ENCODE data around the gene COX15.
A peak's percentile ranks its signal among the peaks of the same experiment; 100 is the strongest.

COX15 gene

DNA sequence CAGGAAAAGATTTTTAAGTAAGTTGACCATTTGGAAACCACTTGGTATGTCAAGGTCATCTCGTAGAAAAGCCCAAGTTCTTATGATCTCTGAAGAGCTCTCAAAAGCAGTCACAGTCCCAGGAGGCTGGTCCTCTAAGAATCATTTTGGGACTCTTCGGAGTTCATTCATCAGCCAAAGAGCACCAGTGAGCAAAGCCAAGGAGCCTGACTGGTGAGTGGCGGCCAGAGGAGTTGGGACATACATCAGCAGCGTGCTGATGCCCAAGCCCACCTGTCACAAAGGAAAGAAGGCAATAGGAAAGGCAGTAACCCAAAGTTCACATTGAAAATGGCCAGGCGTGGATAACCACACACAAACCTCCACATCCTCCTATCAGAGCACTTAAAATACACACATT is 17.5 kb downstream of the COX15 start:
- no peaks in the 10 kb centered on the region for H4K20me1 ChIP-seq (ENCODE audit: insufficient read depth, low read length, poor library complexity, severe bottlenecking)
- H3K9me2 ChIP-seq (replicated peaks; ENCODE audit: low read depth, low read length): no peaks in the 10 kb centered on the region
- no peaks in the 10 kb centered on the region for H3F3A ChIP-seq (ENCODE audit: low read depth)
- no peaks in the 10 kb centered on the region for H3K27me3 ChIP-seq (ENCODE audit: insufficient read depth, low read length, poor library complexity, severe bottlenecking)
- no peak for TF ChIP-seq EZH2phosphoT487 (IDR thresholded peaks at IDR 0.05; ENCODE audit: borderline replicate concordance)
- TF ChIP-seq, protein P1, sequence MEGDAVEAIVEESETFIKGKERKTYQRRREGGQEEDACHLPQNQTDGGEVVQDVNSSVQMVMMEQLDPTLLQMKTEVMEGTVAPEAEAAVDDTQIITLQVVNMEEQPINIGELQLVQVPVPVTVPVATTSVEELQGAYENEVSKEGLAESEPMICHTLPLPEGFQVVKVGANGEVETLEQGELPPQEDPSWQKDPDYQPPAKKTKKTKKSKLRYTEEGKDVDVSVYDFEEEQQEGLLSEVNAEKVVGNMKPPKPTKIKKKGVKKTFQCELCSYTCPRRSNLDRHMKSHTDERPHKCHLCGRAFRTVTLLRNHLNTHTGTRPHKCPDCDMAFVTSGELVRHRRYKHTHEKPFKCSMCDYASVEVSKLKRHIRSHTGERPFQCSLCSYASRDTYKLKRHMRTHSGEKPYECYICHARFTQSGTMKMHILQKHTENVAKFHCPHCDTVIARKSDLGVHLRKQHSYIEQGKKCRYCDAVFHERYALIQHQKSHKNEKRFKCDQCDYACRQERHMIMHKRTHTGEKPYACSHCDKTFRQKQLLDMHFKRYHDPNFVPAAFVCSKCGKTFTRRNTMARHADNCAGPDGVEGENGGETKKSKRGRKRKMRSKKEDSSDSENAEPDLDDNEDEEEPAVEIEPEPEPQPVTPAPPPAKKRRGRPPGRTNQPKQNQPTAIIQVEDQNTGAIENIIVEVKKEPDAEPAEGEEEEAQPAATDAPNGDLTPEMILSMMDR (conservative IDR thresholded peaks at IDR 0.05; ENCODE audit: low read length): no peak
- H3K79me2 ChIP-seq (ENCODE audit: insufficient read depth, low read length): no peaks in the 10 kb centered on the region
- no peak overlapping the region for H3K4me2 ChIP-seq (ENCODE audit: low read depth, low read length, poor library complexity, severe bottlenecking)
- H2AFZ ChIP-seq (ENCODE audit: low read length): no peak overlapping the region
- peaks cover 39% of the 10 kb centered on the region; the same call in 1 of the 2 replicates for H3K36me3 ChIP-seq (ENCODE audit: insufficient read depth, low read length)
- no peaks in the 10 kb centered on the region for H3K4me1 ChIP-seq (ENCODE audit: insufficient read depth, low read length, poor library complexity, severe bottlenecking)
- H3K9me3 ChIP-seq (ENCODE audit: insufficient read depth, low read depth, low read length): no peaks in the 10 kb centered on the region
- no peak overlapping the region for H3K9ac ChIP-seq (ENCODE audit: low read depth, low read length, poor library complexity, severe bottlenecking)
- H3K4me3 ChIP-seq (ENCODE audit: low read length, poor library complexity, severe bottlenecking): no peak overlapping the region

DNA sequence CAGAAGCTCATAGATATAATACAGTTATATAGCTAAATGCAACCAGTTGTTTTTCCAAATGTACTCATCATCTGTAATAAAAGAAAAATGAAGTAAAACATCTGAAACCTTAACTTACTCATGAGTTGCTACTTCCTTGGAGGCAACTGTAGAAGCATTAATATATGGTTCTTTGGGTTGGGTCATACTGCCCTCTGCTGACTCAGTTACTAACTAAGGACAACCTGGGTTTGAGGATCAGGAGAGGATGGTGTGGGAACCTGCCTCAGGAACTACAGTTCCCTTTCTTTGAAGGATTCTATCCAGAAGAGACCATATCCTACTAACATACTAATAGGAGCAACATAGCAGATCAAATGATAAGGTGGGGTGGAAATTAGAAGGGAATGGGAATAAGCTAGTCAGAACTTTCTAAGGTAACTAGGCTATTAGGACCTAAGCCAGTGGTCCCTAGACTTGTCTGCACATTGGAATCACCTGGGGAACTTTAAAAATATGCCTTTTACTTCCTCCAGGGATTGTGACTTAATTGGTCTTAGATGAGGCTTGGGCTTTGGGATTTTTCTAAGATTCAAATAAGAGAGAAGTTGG is 20.7 kb downstream of the COX15 start:
- Histone ChIP-seq H4K20me1 (ENCODE audit: insufficient read depth, low read length, poor library complexity, severe bottlenecking) (no peaks in the 10 kb centered on the region), H3K36me3 (ENCODE audit: insufficient read depth, low read length) (peaks cover 15% of the 10 kb centered on the region; the same call in 1 of the 2 replicates), H3K9me2 (replicated peaks; ENCODE audit: low read depth, low read length) (no peaks in the 10 kb centered on the region), H3F3A (ENCODE audit: low read depth) (no peaks in the 10 kb centered on the region), H3K4me1 (ENCODE audit: insufficient read depth, low read length, poor library complexity, severe bottlenecking) (no peaks in the 10 kb centered on the region), H3K79me2 (ENCODE audit: insufficient read depth, low read length) (no peaks in the 10 kb centered on the region), H3K27me3 (ENCODE audit: insufficient read depth, low read length, poor library complexity, severe bottlenecking) (no peaks in the 10 kb centered on the region), H2AFZ (ENCODE audit: low read length) (no peak overlapping the region), H3K9ac (ENCODE audit: low read depth, low read length, poor library complexity, severe bottlenecking) (no peak overlapping the region), H3K9me3 (ENCODE audit: insufficient read depth, low read depth, low read length) (no peaks in the 10 kb centered on the region), H3K4me2 (ENCODE audit: low read depth, low read length, poor library complexity, severe bottlenecking) (no peak overlapping the region), H3K4me3 (ENCODE audit: low read length, poor library complexity, severe bottlenecking) (no peak overlapping the region)
- TF ChIP-seq EZH2phosphoT487 (IDR thresholded peaks at IDR 0.05; ENCODE audit: borderline replicate concordance): no peak
- TF ChIP-seq, protein P1 (conservative IDR thresholded peaks at IDR 0.05; ENCODE audit: low read length): peak; percentile 76

DNA sequence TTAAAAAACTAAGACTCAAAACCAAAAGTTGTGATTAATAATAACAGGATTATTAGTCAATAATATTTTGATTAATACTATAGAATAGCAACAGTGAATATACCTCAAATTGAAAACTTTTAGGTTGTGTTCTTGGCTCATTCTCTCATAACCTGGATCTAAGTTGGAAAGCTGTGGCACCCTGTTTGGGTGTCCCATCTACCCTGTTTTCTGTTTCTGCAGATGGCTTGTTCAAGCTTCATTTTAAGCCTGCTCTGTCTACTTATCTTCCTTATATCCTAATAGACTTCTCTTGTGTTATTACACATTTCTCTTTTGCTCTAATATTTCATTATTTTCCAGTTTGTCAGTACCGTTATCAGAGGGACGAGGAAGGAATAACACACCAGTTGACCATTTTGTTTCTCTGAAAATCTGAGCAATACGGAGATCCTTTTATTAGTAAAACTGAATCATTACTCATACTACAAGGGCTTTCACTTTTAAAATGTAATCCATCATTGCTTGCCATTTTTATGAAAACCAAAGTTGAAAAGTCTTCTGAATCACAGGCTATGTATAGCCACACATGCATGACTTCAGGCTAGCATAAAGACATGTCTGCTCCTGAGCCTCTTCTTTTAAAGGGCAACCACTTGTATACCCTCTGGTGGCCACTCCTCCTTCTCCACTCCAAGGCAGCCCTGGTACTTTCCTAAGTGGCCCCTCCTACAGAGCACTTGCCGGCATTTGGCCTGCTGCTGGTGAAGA is 22.3 kb downstream of the COX15 start:
- H3F3A ChIP-seq (ENCODE audit: low read depth): no peaks in the 10 kb centered on the region
- no peak overlapping the region for H3K9ac ChIP-seq (ENCODE audit: low read depth, low read length, poor library complexity, severe bottlenecking)
- H3K36me3 ChIP-seq (ENCODE audit: insufficient read depth, low read length): peaks cover 13% of the 10 kb centered on the region; the same call in 1 of the 2 replicates
- no peak overlapping the region for H2AFZ ChIP-seq (ENCODE audit: low read length)
- no peak overlapping the region for H3K4me2 ChIP-seq (ENCODE audit: low read depth, low read length, poor library complexity, severe bottlenecking)
- no peak overlapping the region for H3K4me3 ChIP-seq (ENCODE audit: low read length, poor library complexity, severe bottlenecking)
- H4K20me1 ChIP-seq (ENCODE audit: insufficient read depth, low read length, poor library complexity, severe bottlenecking): no peaks in the 10 kb centered on the region
- no peak for TF ChIP-seq EZH2phosphoT487 (IDR thresholded peaks at IDR 0.05; ENCODE audit: borderline replicate concordance)
- TF ChIP-seq, protein P1 (conservative IDR thresholded peaks at IDR 0.05; ENCODE audit: low read length): no peak
- no peaks in the 10 kb centered on the region for H3K9me3 ChIP-seq (ENCODE audit: insufficient read depth, low read depth, low read length)
- no peaks in the 10 kb centered on the region for H3K27me3 ChIP-seq (ENCODE audit: insufficient read depth, low read length, poor library complexity, severe bottlenecking)
- no peaks in the 10 kb centered on the region for H3K9me2 ChIP-seq (replicated peaks; ENCODE audit: low read depth, low read length)
- no peaks in the 10 kb centered on the region for H3K4me1 ChIP-seq (ENCODE audit: insufficient read depth, low read length, poor library complexity, severe bottlenecking)
- no peaks in the 10 kb centered on the region for H3K79me2 ChIP-seq (ENCODE audit: insufficient read depth, low read length)
